GM11168 (cell line): ENCODE measurements around the gene CNNM3.
"Not testable (repeated sequence)": the region's sequence is repeated elsewhere in the genome, so short reads cannot be mapped to it uniquely, and the experiment has no call there.

ENCODE experiments used
- in situ Hi-C: fragments of 300-500 bp; cut with MboI; formaldehyde crosslinking; loops from one replicate; pipeline ENCODE4 v1.12.0; 2022; ENCODE audit warnings: low sequenced_read_pairs; ENCODE audit not compliant: unreplicated experiment

The CNNM3 gene

DNA sequence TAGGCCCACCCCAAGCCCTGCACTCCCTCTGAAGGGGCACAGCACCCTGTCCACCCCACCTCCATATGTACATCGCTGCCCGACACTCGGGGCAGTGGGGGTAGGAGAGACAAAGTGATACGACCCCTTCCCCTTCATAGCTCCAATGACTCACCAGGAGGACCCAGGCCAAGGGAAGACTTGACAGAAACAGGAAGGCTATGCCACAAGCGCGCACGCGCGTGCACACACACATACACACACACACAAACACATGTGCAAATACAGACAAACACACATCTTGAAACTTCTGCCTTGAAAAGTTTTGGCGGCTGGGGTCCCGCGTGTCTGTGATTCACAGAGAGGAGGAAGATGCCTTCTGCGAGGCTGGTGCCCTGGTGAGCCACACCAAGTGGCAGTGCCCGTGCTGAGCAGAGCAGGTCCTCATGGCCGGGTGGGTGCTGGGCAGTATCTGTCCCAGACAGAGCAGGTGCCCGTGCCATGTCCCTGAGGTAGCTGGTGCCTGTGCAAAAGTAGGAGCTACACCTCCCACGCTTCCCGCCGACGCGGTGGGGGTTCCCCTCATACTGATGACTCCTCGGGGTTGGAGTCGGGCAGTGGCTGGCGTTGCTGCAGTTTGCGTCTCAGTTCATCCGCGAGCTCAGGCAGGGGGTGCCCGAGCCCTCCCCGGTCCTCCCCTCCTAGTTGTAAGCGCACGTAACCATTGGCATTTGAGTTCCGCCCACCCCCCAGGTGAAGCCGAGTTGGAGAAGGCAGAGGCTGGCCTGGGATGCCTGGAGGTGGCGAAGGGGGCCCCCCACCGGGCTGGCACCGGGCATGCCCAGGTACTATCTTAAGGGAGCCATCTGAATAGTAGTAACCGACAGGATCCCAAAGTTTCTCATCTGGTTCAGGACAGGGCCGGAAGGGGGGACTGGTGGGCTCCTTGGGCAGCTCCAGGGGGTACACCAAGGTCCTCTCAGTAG is 44.3 kb downstream of the CNNM3 start:
- in situ Hi-C loops, result no loop called here

DNA sequence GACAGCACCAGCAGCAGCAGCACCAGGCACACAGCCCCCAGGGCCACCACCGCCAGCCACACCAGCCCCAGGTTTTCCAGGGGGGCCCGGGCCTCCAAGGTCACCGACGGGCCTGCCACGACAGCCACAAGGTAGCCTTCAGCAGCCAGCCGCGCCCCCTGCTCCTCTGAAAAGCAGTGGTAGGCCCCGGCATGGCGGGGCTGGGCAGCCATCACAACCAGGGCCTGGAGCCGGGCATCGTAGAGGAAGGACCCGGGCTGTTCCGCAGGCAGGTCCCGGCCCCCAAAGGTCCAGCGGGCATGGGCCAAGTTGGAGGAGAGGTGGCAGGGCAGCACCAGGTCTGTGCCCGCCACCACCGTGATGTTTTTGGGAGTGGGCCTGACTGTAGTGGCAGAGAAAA is 45.0 kb downstream of the CNNM3 start:
- in situ Hi-C loops, result no loop called here

DNA sequence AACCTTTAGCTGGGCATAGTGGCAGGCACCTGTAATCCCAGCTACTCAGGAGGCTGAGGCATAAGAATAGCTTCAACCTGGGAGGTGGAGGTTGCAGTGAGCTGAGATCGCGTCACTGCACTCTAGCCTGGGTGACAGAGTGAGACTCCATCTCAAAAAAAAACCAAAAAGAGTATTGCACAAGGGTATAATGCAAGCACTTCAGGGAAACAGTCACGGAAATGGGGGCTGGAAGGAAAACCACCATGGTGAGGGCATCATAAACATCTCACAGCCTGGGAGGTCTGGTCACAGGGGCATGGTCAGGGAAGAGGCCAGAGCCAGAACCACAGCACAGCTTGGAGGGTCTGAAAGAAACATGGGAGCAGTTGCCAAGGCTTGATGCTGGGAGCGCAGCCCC is 47.0 kb downstream of the CNNM3 start:
- in situ Hi-C loops, result not testable (repeated sequence)

DNA sequence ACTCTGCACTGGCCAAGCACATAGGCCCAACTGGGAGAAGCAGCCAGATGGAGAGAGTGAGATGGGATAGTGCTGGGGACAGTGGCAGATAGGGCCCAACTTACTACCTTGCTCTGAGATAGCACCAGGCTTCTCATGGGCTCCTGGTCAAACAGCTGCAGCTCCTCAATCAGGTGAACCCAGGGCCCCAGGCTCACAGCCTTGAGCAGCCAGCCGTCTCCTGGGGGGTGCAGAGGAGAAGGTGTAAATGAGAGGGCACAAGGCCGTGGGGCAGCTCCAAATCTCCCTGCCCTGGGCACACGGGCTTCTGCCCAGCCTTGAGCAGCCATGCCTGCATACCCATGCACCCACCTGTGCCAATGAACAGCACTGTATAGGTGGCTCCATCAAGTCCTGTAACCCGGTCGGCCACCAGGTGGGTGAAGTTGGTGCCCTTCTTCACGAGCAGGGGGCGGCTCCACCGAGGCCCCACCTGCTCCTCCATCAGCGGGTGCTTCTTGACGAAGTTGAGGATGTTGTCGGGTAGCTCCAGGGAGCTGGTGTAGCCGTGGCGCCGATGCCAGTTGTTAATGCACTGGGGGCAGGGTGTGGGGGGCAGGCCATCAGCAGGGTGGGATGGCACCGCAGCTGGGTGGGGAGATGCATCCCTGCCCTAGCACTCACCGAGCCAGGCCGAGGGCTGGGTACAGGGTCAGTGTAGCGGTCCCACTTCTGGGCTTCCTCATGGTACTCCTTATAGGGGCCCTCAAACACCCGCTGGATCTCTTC is 47.7 kb downstream of the CNNM3 start:
- in situ Hi-C loops, result no loop called here

DNA sequence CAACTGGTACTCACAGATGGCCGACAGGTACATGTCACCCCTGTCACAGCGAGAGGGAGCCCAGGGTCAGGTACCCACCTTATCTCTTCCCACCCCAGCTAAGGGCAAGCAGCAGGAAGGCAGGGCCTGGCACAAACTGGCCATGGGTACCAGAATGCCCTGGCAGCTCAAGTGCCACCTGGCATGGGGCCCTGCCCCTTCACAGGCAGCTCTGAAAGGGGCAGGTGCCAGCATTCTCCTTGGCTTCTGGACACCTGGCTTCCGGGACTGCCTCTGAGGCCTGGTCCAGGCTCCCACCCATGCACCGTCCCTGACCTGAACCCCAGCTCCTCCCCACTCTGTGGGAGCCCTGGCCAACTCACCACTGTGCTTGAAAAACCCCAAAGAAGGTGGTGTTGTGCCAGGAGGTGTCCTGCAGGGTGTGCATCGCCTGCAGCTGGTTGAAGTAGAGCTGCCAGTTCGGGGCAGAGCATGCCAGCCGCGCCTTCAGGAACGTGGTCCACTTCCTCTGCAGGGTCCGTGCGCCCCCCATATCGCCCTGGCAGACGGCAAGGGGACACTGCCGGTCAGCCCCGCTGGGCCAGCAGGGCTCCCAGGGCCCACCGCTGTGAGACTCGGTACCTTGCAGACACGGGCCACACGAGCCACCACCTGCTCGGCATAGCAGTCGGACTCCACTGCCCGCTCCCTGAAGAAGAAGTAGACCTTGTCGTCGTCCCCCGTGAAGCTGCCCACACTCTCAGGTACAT is 48.4 kb downstream of the CNNM3 start:
- in situ Hi-C loops, result no loop called here

DNA sequence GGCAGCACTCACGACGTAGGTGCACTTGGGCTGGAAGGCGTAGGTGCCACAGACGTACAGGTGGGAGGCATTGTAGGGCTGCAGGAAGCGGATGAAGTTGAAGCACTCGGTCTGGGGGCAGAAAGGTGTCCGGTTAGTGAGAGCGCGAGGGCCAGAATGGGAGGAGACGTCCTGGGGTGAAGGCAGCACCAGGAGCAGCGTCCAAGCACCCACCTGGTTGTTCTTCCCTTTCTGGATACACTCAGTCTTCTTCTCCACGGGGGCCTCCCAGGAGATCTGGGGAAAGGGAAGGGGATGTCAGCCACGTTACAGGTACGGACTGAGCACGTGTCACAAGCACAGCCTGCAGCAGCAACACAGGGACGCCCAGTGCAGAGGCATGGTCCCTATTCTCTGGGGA is 49.6 kb downstream of the CNNM3 start:
- in situ Hi-C loops, result no loop called here

DNA sequence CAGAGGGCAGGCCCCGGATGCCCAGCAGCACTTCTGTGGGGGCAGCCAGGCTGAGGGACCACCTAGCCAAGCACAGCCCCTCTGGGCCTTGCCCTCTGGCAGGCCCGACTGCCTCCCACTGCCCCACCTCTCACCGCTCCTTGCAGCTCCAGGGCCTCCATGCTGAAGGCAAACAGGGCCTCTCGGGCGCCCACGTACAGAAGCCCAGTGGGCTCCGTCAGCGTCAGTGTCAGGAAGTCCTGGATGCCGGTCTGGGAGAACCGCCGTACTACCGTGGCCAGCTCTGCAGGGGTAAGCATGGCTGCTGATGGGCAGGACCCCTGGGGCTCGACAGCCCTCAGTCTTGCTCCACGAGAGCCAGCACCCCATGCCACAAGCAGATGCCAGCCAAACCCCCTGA is 50.1 kb downstream of the CNNM3 start:
- in situ Hi-C loops, result no loop called here

DNA sequence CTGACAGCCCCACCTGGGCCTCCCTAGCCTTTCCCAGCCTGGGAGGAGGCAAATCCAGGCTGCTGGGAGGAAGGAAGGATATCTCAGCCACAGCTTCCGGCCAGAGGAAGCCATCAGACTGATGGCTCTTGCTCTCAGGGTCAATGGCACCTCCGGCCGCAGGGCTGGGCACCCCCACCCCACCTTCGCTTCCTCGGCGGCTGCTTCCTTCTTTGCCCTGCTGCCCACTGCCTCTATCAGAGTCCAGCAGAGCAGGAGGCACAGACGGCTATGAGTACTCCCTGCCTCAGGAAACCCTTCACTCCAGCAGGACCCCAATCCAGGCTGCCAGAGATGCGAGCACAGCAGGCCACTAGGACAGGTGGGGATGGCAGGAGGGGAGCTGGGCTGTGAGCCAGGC is 50.5 kb downstream of the CNNM3 start:
- in situ Hi-C loops, result no loop called here

DNA sequence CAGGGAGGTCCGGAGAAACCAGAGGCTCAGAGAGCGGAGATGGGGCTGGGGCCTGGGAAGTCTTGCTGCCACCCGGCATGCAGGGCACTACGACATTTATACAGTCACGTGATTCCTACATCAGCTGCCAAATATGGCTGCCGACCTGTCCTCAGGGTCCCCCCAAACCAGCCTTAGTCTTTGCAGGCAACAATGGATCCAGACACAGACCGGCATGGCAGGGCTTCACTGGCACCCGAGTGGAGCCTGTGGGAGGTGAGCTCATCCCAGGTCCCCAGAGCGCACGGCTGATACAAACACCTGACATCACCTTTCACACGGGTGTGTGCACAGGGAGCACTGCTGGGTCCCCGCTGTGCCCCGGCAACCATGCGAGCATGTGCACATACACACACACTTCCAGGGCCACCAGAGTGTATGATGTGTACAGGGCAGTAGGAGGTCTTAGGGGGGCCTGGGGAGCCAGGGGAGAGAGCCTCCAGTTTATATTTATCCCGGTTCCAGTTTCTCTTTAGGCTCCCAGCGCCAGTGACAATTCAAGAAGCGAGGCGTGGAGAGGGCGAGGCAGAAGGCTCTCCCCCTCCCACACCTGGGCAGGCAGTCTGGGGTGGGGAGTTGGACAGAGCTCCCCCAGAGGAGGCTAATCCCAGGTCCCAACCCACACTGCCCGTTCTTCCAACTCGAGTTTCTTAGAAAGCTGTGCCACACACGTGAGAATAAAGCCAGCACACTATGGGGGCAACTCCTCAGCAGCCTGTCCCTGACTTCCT is 51.1 kb downstream of the CNNM3 start:
- in situ Hi-C loops, result no loop called here

DNA sequence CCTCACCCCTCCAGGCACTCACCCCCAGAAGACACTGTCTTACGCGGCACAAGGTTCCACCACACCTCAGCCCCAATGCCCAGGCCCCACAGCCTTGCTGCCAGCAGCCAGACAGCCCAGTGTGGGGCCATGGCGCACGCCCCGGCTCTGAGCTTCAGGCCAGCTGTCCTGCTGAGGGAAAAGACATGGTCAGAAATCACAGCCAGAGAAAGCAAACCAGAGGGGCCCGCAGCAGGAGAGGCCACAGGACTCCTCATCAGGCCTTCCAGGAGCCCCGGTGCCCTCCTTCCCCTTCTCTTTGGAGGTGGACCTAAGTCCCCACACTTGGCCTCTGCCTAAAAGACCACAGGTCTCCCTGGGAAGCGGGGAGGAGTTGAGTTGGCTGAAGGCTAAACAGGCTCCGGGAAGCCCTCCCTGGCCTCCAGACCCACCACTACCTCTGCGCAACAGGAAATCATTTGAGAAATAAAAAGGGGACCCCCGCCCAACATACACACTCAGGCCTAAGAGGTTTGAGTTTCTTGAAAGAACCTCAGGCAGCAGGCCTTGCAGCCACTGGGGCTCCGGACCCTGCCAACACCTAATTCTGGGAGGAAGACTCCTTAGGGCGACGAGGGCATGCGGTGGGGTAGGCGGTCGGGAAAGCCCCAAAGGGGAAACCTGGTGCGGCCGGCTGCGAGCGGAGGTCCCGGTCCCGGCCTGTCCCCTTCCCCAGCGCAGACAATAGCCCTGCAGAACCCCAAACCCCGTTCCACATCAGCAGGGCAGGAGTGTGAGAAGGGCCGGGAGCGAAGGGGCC is 51.9 kb downstream of the CNNM3 start:
- in situ Hi-C loops, result no loop called here

DNA sequence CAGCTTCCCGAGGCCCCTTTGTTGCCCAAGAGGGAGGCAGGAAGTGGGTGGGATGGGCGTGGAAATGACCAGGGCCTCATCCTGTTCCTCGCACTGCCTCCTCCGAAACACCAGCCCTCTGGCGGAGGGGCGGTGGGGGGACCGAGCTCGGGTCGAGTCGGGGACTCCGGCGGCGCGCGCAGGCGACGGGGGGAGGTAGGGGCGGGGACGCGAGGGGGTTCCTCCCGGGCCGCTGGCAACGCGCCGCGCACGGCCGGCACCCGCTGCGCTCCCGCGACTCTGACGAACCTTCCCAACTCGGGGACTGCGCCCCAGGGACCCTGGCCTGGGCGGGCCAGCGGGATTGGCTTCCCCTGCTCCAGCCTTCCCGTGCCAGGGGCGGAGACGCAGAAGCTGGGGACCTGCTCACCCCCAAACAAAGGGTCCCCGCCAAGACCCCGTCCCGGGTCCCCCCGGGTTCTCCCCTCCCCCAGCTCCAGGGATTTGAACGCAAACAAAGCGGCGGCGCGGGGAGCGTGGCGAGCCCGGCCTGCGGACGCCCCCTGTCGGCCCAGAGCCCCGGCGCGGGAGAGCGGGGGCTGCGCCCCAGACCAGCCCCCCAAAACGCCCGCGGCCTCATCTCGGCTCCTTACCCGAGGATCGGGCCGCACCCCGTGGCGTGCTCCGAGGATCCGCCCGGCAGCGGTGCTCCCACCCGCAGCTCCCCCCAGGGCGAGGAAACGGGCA is 52.6 kb downstream of the CNNM3 start:
- in situ Hi-C loops, result no loop called here

DNA sequence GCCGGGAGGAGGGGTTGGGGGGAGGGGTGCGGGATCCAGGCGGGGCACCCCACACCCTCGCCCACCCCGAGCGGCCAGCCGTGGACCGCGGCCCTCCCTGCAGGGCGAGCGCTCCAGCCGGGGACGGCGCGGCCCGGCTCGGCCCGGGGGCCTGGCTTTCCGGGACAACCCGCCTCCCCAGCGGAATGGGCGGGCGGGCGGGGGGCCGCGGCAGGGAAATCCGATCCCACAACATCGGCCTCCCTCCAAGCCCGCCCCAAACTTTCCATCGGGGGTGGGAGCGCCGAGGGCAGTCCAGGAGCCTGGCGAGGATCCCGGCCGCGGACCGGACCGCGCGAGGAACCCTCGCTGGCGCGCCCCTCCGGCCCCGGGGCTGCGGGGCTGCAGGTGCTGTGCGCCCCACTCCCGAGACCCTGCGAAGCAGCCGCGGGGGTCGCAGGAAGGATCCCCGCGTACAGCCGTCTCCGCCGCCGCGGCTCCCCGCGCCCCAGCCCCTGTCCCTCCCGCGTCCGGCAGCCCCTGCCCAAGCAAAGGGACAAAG is 53.3 kb downstream of the CNNM3 start:
- in situ Hi-C loops, result no loop called here

DNA sequence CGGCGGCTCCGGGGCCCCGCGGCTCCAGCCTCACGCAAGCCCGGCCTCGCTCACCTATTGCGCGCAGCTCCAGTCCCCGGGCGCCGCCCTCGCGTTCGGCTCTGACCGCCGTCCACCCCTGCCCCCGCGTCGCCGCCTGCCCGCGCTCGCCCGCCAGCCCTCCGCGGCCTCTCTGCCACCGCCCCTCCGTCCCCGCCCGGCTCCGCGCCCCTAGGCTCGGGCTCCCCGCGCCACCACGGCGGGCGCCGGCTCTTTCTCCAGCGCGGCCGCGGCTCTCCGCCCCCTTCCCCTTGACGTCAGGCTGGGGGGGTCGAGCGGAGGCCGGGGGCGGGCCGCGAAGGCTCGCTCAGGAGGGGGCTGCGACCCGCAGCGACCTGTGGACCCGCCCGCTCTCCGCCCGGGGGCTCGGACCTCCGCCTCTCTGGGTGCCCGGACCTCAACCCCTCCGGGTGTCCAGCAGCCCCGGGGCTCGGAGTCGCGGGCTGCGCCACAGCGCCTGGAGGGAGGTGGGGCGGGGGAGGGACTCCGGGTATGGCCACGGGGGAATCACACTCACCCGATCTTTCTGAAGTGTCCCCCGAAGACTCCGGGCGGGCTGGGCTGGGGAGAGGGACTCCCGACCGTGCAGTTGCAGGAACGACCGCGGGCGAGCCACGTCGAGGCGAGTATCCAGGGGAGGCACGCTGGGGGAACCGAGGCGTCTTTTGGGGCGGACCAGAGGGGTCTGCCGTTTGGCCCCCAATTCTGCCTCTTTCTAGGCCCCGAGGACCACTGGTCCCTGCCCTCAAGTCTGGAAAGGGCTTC is 54.0 kb downstream of the CNNM3 start, which contains the start of gene SEMA4C:
Gene SEMA4C, minus strand, starts transcription at position 259 of the 804 bp plus-strand sequence. CDS start 2,194 bp downstream, outside the sequence.
- in situ Hi-C loops, result no loop called here

DNA sequence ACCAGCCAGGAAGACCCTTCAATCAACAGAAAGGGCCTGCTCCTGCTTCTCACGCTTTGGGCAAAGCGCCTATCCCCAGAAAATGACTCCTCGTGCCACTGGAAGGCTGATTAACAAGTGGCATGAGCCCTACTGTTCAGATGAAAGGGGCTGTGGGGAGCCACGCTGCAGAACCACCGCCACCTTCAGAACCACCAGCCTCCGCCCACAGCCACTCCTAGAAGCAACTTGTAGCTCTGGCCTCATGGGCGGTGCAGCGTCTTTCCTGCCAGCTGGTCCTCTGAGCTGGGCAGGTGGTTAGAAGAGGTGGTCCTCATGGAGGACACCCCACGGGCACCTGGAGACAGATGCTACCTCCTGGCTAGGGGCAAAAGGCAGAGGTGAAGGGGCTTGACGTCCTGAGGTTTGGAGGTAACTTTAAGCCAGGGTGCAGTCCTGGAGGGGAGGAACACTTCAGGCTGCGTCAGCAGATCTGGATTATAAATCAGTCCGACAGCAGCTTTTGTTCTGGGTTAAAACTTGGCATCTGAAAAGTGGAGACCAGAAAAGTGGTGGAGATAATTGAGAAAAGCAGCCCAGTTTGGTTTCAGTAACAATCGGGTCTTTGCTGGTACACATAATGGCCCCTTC is 54.7 kb downstream of the CNNM3 start:
- in situ Hi-C loops, result no loop called here

DNA sequence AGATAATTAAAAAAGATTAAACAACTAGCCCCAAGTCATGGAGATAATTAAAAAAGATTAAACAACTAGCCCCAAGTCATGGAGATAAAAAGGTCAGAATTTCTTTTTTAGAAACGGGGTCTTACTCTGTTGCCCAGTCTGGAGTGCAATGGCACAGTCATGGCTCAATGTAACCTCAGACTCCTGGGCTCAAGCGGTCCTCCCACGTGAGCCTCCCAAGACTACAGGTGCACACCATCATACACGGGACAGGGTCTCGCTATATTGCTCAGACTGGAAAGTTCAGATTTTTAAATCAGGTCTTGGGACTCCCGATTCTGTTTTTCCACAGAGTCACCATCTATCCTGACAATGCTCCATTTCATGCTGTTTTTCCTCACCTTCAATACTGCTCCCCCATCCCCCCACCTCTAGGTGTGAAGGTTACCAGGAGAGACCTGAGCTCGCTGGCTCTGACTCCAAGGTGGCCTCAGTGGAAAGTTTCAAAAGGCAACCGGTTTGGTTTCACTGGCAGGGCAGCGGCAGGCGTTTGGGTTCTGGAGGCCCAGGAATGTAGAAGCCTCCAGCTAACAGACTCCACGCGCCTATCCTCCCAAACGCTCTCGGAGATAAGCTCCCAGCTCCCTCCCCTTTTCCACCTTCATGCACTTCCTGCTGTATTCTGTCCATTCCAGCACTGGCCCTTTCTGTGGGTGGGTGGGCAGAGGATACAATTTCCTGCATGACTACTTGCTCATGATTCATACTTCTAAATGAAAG is 56.7 kb downstream of the CNNM3 start:
- in situ Hi-C loops, result no loop called here

DNA sequence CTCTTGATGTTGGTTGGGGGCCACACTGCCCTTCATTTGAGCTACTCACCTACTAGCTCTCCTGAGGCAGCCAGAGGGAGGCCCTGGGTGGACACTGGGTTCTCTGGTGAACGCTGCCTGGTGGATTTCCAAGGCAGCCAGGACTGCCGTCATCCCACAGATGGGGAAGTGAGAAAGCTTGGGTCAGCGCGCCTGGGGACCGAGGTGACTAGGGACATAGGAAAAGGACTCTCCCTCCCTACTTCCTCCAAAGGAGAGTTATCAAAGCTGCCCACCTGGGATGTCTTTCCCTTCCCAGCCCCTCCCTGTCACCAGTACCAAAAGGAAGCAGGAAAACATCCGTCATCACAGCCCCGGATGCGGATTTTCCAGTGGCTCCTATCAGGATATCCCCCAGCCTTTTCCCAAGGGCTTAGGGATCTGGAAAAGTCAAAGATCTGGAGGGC is 57.6 kb downstream of the CNNM3 start:
- in situ Hi-C loops, result no loop called here
